ENCODE measurements around the gene RASGEF1C. TPM values are rescaled to one million over a fixed set of nuclear protein-coding genes. Genes with fewer than 3 reads are reported as not detected.

RASGEF1C gene
- total RNA-seq (2014; rRNA removed; shearing (Covaris generic)), result 0.13 and 0.40 TPM in 2 replicates
- polyA plus RNA-seq (2015; cell fraction: cytosol; rRNA removed), result 0.33 and 0.45 TPM in 2 replicates
- not detected in 2 replicates for polyA plus RNA-seq (2015; cell fraction: nucleus; rRNA removed)

GRCh38 chr5:180209137-180209581, at the start of gene RASGEF1C:
Gene RASGEF1C, minus strand, starts transcription at chr5:180209211. Its CDS starts 71,159 bp downstream, at chr5:180138052.
- DNase-seq (ENCODE audit: low read depth, low spot score), result peak; percentile 48
- in situ Hi-C loops (cut with HindIII; ENCODE audit: low pct_unique_long_range_greater_than_20kb, low sequenced_read_pairs), result no loop called here

- in situ Hi-C loops (cut with HindIII; ENCODE audit: low pct_unique_long_range_greater_than_20kb, low sequenced_read_pairs), result no loop called here
- DNase-seq (ENCODE audit: low read depth, low spot score), result no peak
These were observed 44.2 kb upstream of the RASGEF1C start for GRCh38 chr5:180253036-180253824.

- in situ Hi-C loops (cut with HindIII; ENCODE audit: low pct_unique_long_range_greater_than_20kb, low sequenced_read_pairs), result no loop called here
- no peak for DNase-seq (ENCODE audit: low read depth, low spot score)
These were observed 42.9 kb upstream of the RASGEF1C start for GRCh38 chr5:180251887-180252286.

GRCh38 chr5:180251141-180251540, 42.1 kb upstream of the RASGEF1C start:
- in situ Hi-C loops (cut with HindIII; ENCODE audit: low pct_unique_long_range_greater_than_20kb, low sequenced_read_pairs), result no loop called here
- no peak for DNase-seq (ENCODE audit: low read depth, low spot score)

GRCh38 chr5:180250329-180250728, 41.3 kb upstream of the RASGEF1C start:
- in situ Hi-C loops (cut with HindIII; ENCODE audit: low pct_unique_long_range_greater_than_20kb, low sequenced_read_pairs), result no loop called here
- no peak for DNase-seq (ENCODE audit: low read depth, low spot score)

- in situ Hi-C loops (cut with HindIII; ENCODE audit: low pct_unique_long_range_greater_than_20kb, low sequenced_read_pairs), result no loop called here
- DNase-seq (ENCODE audit: low read depth, low spot score), result no peak
These were observed 32.6 kb upstream of the RASGEF1C start for GRCh38 chr5:180241600-180241999.

- in situ Hi-C loops (cut with HindIII; ENCODE audit: low pct_unique_long_range_greater_than_20kb, low sequenced_read_pairs), result no loop called here
- DNase-seq (ENCODE audit: low read depth, low spot score), result no peak
These were observed 29.6 kb upstream of the RASGEF1C start for GRCh38 chr5:180238631-180239030.

GRCh38 chr5:180235846-180236245, 26.8 kb upstream of the RASGEF1C start:
- in situ Hi-C loops (cut with HindIII; ENCODE audit: low pct_unique_long_range_greater_than_20kb, low sequenced_read_pairs), result no loop called here
- no peak for DNase-seq (ENCODE audit: low read depth, low spot score)

- in situ Hi-C loops (cut with HindIII; ENCODE audit: low pct_unique_long_range_greater_than_20kb, low sequenced_read_pairs), result no loop called here
- DNase-seq (ENCODE audit: low read depth, low spot score), result no peak
These were observed 26.1 kb upstream of the RASGEF1C start for GRCh38 chr5:180235077-180235476.

- in situ Hi-C loops (cut with HindIII; ENCODE audit: low pct_unique_long_range_greater_than_20kb, low sequenced_read_pairs), result no loop called here
- no peak for DNase-seq (ENCODE audit: low read depth, low spot score)
These were observed 25.3 kb upstream of the RASGEF1C start for GRCh38 chr5:180234271-180234670.

GRCh38 chr5:180233729-180234128, 24.7 kb upstream of the RASGEF1C start:
- DNase-seq (ENCODE audit: low read depth, low spot score), result no peak
- in situ Hi-C loops (cut with HindIII; ENCODE audit: low pct_unique_long_range_greater_than_20kb, low sequenced_read_pairs), result no loop called here

GRCh38 chr5:180230017-180230416, 21.0 kb upstream of the RASGEF1C start:
- in situ Hi-C loops (cut with HindIII; ENCODE audit: low pct_unique_long_range_greater_than_20kb, low sequenced_read_pairs), result no loop called here
- no peak for DNase-seq (ENCODE audit: low read depth, low spot score)

GRCh38 chr5:180222056-180222455, 13.0 kb upstream of the RASGEF1C start:
- in situ Hi-C loops (cut with HindIII; ENCODE audit: low pct_unique_long_range_greater_than_20kb, low sequenced_read_pairs), result no loop called here
- DNase-seq (ENCODE audit: low read depth, low spot score), result no peak

GRCh38 chr5:180217797-180218196, 8.8 kb upstream of the RASGEF1C start:
- DNase-seq (ENCODE audit: low read depth, low spot score), result no peak
- in situ Hi-C loops (cut with HindIII; ENCODE audit: low pct_unique_long_range_greater_than_20kb, low sequenced_read_pairs), result no loop called here

GRCh38 chr5:180216646-180217171, 7.7 kb upstream of the RASGEF1C start:
- no peak for DNase-seq (ENCODE audit: low read depth, low spot score)
- in situ Hi-C loops (cut with HindIII; ENCODE audit: low pct_unique_long_range_greater_than_20kb, low sequenced_read_pairs), result no loop called here

- no peak for DNase-seq (ENCODE audit: low read depth, low spot score)
- in situ Hi-C loops (cut with HindIII; ENCODE audit: low pct_unique_long_range_greater_than_20kb, low sequenced_read_pairs), result no loop called here
These were observed 7.0 kb upstream of the RASGEF1C start for GRCh38 chr5:180215783-180216630.

- no peak for DNase-seq (ENCODE audit: low read depth, low spot score)
- in situ Hi-C loops (cut with HindIII; ENCODE audit: low pct_unique_long_range_greater_than_20kb, low sequenced_read_pairs), result no loop called here
These were observed 6.1 kb upstream of the RASGEF1C start for GRCh38 chr5:180214870-180215770.

All from SK-MEL-5 (cell line).